HG03280 (cell line): ENCODE measurements around the gene TP53TG3F.
"Not testable (repeated sequence)": the region's sequence is repeated elsewhere in the genome, so short reads cannot be mapped to it uniquely, and the experiment has no call there.

Source experiments
- ATAC-seq: cut with Tn5 transposase; IDR thresholded peaks from one replicate; pipeline ENCODE4 v1.9.1; 2021; ENCODE audit warnings: mild to moderate bottlenecking, moderate library complexity; ENCODE audit not compliant: unreplicated experiment

Gene TP53TG3F, protein sequence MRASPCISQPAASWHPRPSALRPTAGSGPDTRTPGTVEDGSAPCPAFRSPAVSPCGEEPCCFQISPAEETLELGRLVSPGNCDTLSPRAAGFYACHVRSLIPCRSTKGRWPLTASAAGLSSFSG

GRCh38 chr16:33459312-33459711 is at the start of gene TP53TG3F:
TSS of gene TP53TG3F (plus strand) at chr16:33459612. CDS start at chr16:33459680, 68 bp downstream.
- not testable (repeated sequence) for ATAC-seq

GRCh38 chr16:33491611-33492010 is 32.2 kb downstream of the TP53TG3F start:
- ATAC-seq, result not testable (repeated sequence)

- ATAC-seq, result not testable (repeated sequence)
These were observed 47.8 kb downstream of the TP53TG3F start for GRCh38 chr16:33507231-33507630.

GRCh38 chr16:33509070-33509469 is 49.7 kb downstream of the TP53TG3F start:
- not testable (repeated sequence) for ATAC-seq

DNA sequence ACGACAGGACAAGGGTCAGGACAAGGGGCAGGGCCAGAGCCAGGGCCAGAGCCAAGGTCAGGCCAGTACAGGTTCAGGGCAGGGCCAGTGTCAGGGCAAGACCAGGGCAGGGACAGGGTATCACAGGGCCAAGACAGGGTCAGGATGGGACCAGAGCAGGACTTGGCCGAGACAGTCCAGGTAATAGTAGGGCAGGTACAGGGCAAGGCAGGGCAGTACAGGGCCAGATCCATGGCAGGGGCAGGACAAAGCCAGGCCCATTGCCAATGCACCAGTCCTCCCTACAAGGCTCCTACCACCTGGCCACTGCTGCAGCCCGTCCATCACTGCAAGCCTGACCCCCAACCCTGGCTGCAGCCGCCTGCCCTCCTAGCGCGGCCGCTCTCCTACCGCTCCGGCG is 50.5 kb downstream of the TP53TG3F start:
- not testable (repeated sequence) for ATAC-seq
